ENCODE measurements around the gene OR8K1.

The OR8K1 gene

DNA sequence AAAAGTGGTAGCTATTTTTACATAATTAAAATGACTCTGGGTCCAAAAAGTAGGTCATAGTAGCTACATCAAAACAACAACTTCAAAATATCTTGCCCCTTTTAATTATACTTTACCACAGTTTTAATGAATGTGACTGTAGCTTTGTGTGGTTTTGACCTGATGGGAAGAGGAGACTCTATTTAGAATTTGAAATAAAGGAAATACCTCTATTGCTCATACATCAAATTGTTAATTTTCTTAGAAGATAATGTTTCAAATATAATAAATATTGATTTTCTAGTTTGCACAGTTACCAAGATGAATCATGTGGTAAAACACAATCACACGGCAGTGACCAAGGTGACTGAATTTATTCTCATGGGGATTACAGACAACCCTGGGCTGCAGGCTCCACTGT is at the start of gene OR8K1:
Gene OR8K1 (plus strand): TSS at position 301 of the 400 bp plus-strand sequence. CDS start 0 bp downstream, at position 301.
- DNase-seq, result no peak

DNA sequence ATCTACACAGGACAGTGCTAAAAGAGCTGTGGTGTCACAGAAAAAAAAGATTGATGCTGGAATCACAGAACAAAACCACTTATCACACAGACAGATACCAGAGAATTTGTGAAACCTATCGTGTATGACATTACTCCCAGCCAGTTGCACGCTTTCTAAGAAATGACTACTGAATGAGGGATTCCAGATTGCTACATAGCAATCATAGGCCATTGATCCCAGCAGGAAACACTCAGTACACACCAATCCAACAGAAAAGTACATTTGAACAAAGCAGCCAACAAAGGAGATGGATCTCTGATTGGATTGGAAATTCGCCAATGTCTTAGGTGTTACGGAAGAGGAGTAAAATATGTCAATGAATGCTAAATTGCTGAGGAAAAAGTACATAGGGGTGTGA is 48.9 kb upstream of the OR8K1 start:
- no peak for DNase-seq

DNA sequence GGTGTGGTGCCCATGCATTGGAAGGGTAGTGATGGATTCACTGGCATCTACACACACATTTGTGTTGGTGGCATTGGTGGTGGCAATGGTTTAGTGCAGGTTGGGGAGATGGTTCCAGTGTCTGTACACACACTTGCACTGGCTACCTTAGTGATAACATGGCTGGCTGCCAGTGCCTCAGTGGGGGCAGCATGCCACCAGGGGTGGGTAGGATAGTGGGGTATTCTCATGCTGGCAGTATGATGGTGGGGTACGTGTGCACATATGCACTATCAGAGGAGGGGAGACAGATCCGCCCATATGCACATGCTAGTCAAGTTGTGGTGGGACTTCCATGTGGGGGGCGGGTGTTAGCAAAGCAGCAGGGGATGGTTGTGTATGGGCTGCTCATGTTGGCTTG is 38.0 kb upstream of the OR8K1 start:
- no peak for DNase-seq

DNA sequence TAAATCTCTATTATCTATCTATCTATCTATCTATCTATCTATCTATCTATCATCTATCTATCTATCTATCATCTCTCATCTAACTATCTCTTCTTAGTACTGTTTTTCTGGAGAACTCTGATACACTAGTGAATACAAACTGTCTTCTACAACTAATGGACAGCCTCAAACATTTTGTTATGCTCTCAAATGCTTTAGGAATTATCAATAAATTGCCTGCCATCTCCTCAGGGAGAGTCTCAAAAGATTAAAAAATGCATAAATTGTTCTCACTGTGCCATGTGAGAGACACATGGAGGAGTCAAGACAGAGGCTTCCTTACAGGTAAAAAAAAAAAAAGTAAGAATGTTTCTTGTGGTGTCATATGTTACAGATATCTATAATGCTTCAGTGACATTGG is 31.0 kb upstream of the OR8K1 start, which contains the start of gene OR8K3:
Gene OR8K3 (plus strand): TSS at position 301 of the 400 bp plus-strand sequence. CDS start 3,163 bp downstream, outside the sequence.
- no peak for DNase-seq

DNA sequence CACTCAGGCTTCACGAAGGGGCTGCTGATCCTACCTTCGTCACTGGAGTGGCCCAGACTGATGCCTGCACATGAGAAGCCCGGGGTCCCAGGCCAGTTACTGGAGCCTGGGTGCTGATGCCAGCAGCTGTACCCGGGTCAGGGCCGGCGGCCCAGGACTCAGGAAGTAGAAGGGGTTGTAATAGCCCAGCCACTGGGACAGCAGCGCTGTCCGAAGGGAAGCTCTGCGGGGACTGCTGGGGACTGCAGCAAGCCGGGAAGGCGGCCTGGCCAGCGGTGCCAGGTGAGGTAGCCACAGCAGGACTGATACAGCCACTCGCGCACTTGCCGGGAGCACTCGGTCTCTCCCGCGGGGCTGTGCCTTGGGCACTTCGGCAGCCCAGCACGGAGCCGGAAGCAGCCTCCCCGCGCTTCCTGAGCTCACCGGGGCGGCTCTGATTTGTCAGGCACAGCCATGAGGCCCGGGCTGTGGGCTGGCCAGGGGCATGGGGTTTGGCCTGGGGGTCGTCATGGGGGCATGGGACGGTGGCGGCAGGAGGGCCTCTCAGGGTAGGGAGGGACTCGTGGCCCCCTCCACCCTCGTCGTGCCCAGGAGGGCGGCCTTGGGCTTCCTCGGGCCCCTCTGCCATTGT is 13.9 kb upstream of the OR8K1 start:
- no peak for DNase-seq

DNA sequence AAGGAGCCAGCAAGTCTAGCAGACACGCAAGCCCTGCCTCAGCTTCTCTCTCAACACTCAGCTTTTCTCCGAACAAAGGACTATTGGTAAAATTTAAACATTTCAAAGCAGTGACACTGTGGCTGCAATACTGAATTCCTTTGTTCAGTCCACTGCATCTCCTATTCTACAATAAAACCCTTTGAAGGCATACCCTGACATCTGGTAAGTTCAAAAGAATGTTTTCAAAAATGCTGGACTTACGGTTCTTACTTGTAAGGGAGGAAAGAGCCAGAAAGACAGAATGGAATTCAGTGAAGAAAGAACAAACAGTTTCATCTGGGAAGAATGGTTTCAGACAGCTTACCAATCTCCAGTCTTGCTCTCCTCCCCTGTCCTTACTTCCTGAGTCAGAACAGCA is 12.7 kb upstream of the OR8K1 start:
- no peak for DNase-seq

DNA sequence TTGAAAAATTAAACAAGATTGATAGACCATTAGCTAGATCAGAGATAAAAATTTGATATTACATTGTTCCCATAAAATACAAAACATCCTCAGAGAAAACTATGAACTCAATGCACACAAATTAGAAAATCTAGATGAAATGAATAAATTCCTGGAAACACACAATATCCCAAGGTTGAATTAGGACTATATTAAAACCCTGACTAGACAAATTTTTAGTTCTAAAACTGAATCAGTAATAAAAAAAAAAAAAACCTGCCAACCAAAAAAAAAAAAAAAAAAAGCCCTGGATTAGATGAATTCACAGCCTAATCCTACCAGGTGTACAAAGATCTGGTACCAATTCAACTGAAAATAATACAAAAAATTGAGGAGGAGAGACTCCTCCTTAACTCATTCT is 5.5 kb upstream of the OR8K1 start:
- no peak for DNase-seq

DNA sequence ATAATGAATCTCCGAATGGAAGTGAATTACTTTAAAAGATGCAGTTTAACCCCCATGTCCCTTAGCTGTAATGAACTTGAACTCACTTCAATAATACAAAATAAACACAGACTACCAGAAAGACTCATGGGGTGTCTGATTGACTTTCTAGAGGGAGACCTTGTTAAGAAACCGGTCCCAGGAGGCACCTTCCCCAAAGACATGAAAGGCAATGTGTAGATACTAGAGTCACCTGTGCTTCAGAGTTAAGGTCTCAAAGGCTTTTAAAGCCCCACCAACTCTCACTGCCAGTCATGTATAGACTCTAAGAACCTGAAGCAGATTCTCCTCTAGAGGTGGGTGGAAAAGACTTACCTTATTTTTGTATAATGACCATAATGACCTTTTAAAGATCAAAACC is 8.2 kb downstream of the OR8K1 start, which contains the start of gene OR8J1:
Gene OR8J1 (plus strand): TSS at position 301 of the 400 bp plus-strand sequence. CDS start 5,956 bp downstream, outside the sequence.
- no peak for DNase-seq

DNA sequence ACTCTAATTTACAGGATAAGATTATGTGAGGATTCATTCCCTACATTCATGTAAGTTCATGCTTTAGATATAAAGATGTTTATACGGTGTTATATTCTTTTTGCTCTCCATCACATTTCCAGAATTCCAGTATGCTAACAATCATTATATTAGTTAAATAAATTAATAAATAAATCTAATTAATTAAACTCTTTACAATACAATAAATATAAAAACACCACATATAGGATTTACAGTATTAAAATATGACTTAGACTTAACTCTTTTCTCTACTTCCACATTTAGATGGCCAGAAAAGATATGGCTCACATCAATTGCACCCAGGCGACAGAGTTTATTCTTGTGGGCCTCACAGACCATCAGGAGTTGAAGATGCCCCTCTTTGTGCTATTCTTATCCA is 29.5 kb downstream of the OR8K1 start, which contains the start of gene OR8U1:
Gene OR8U1 (plus strand): TSS at position 301 of the 400 bp plus-strand sequence. CDS start 0 bp downstream, at position 301.
- no peak for DNase-seq

DNA sequence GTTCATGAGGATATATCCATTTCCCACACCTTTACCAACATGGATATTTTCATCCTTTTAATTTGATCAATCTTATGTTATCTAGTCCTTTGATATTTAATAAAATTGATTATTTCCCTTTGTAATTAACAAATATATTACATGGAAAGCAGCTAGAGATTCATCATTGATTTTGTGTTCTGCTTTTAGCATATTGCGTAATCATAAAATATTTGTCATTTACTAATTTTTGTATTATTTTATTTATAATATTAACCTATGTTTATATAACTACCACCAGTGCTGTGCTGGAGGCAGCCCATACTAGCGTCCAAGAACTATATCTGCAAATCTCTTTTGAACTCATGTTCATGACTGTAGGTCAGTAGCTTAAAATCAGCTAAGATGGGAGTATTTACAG is 34.3 kb downstream of the OR8K1 start:
- DNase-seq, result no peak

DNA sequence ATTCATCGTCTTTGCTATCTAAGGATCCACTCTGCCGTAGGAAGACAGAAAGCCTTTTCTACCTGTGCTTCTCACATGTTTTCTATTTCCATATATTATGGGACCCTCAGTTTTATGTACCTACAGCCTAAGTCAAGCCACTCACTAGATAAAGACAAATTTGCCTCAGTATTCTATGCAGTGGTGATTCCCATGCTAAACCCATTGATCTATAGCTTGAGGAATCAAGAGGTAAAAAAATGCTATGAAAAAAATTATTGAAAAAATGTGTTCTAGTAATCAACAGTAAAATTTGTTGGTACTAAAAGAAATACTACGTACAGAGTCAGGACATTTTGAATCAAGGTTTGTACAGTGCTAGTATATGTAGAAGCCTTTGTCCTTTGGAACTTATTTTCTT is 48.5 kb downstream of the OR8K1 start:
- no peak for DNase-seq

DNA sequence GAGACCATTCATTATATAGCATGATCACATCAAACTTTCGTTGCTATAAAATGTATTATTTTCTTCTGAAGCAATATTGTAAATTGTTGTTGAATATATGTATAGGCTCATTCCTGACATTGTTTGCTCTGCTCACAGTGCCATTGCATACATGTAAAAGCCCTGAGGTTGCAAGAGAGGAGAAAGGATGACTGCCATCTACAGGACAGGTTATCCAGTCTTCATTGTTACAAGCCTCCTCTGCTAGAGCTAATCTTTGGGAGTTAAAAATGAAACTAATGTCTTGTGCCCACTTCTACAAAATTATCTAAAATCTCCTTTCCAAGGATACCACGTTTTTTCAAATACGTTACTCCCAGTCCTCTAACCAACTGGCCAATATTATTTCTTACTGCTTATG is 50.2 kb downstream of the OR8K1 start:
- DNase-seq, result no peak
